SK-N-SH treated with all-trans-retinoic acid at 6 μM for 48 hours (cell line): Measurements from ENCODE around the gene ADH1A.

Experiments used
- ARNTL ChIP-seq: fragments of 450-650 bp; formaldehyde crosslinking; IDR thresholded peaks from 2 replicates; pipeline ENCODE4 v1.5.0; 2020; ENCODE audit warnings: low read depth, mild to moderate bottlenecking, moderate library complexity, borderline replicate concordance
- CSDC2 ChIP-seq: fragments of 250-450 bp; sonication (Bioruptor Pico); IDR thresholded peaks from 2 replicates; pipeline ENCODE4 v1.5.0; 2020; ENCODE audit warnings: mild to moderate bottlenecking, moderate library complexity
- ESRRG ChIP-seq: fragments of 250-450 bp; sonication (Bioruptor Pico); IDR thresholded peaks from 2 replicates; pipeline ENCODE4 v1.6.1; 2021; ENCODE audit warnings: mild to moderate bottlenecking
- ISL1 ChIP-seq: fragments of 250-450 bp; sonication (Bioruptor Pico); IDR thresholded peaks from 2 replicates; pipeline ENCODE4 v2.1.2; 2022; ENCODE audit warnings: mild to moderate bottlenecking, moderate library complexity
- OSR1 ChIP-seq: fragments of 250-450 bp; sonication (Bioruptor Pico); IDR thresholded peaks from 2 replicates; pipeline ENCODE4 v1.8.0; 2022; ENCODE audit warnings: moderate library complexity, mild to moderate bottlenecking, inconsistent platforms
- PATZ1 ChIP-seq: fragments of 250-450 bp; sonication (Bioruptor Pico); IDR thresholded peaks from 2 replicates; pipeline ENCODE4 v1.8.0; 2020; ENCODE audit warnings: mild to moderate bottlenecking, moderate library complexity, borderline replicate concordance
- POU6F1 ChIP-seq: fragments of 250-450 bp; sonication (Bioruptor Pico); IDR thresholded peaks from 2 replicates; pipeline ENCODE4 v1.8.0; 2021; ENCODE audit warnings: low read depth, mild to moderate bottlenecking, moderate library complexity, borderline replicate concordance
- RARB ChIP-seq: fragments of 250-450 bp; sonication (Bioruptor Pico); IDR thresholded peaks from 2 replicates; pipeline ENCODE4 v1.8.0; 2021; ENCODE audit warnings: mild to moderate bottlenecking, moderate library complexity
- ZFP3 ChIP-seq: fragments of 250-450 bp; sonication (Bioruptor Pico); IDR thresholded peaks from 2 replicates; pipeline ENCODE4 v1.5.0; 2020; ENCODE audit warnings: mild to moderate bottlenecking, moderate library complexity
- ZFP30 ChIP-seq: fragments of 450-650 bp; formaldehyde crosslinking; IDR thresholded peaks from 2 replicates; pipeline ENCODE4 v1.5.0; 2022; ENCODE audit warnings: mild to moderate bottlenecking, moderate library complexity
- ZNF565 ChIP-seq: fragments of 450-650 bp; formaldehyde crosslinking; conservative IDR thresholded peaks from 2 replicates; pipeline ENCODE4 v1.5.0; 2020; ENCODE audit warnings: low read depth, mild to moderate bottlenecking, moderate library complexity
- ZNF8 ChIP-seq: fragments of 450-650 bp; formaldehyde crosslinking; IDR thresholded peaks from 2 replicates; pipeline ENCODE4 v1.5.0; 2020; ENCODE audit warnings: mild to moderate bottlenecking, moderate library complexity
- TF ChIP-seq, protein P1 (sequence below): fragments of 250-450 bp; sonication (Bioruptor Pico); IDR thresholded peaks from 2 replicates; pipeline ENCODE4 v1.5.1; 2020; ENCODE audit warnings: low read depth, mild to moderate bottlenecking, moderate library complexity

DNA sequence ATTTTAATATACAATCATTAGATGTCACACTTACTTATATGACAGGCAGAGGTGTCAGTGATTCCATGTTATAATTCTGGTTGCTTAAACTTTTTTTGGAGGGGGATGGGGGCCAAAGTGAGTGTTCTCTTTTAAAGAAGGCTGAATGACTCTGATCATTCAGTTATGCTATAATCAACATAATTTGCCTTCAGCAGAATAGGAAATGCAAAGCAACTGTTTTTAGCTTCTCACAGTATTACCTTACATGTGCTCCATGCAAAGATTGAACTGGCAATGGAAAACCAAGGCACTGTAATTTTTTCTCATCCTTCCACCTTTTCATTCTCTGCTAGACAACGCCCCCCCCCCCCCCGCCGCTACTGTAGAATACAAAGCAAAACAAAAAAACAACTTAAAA lies 48.4 kb upstream of the ADH1A start:
- TF ChIP-seq OSR1 (CRISPR knock-in tag) (no peak), ZFP30 (CRISPR knock-in tag) (no peak), RARB (CRISPR knock-in tag) (no peak), ZFP3 (no peak), PATZ1 (no peak), POU6F1 (no peak), ARNTL (CRISPR knock-in tag) (no peak), ESRRG (CRISPR knock-in tag) (no peak), ZNF565 (no peak), ISL1 (CRISPR knock-in tag) (no peak), CSDC2 (CRISPR knock-in tag) (no peak), ZNF8 (CRISPR knock-in tag) (no peak)
- TF ChIP-seq, protein P1, sequence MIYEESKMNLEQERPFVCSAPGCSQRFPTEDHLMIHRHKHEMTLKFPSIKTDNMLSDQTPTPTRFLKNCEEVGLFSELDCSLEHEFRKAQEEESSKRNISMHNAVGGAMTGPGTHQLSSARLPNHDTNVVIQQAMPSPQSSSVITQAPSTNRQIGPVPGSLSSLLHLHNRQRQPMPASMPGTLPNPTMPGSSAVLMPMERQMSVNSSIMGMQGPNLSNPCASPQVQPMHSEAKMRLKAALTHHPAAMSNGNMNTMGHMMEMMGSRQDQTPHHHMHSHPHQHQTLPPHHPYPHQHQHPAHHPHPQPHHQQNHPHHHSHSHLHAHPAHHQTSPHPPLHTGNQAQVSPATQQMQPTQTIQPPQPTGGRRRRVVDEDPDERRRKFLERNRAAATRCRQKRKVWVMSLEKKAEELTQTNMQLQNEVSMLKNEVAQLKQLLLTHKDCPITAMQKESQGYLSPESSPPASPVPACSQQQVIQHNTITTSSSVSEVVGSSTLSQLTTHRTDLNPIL (CRISPR knock-in tag): no peak
